ENCODE data around the gene ITPRIP.

The ITPRIP gene

DNA sequence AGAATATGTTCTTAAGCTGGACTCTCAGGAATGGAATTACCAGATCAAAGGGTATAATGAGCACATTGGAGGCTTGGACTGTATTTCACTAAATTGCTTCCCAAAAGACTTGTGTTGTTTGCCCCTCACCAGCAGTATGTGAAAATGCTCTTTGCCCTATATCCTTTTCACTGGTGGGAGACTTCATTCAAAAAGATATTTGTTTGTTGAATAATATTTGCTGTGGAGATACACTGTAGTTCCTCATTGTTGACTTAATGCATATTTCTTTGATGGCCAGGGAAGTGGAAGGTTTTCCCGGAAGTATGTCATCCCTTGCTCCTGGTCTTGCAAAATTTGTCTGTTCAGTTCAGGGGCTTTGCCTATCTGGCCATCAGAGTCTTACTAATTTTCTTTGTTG lies 49.9 kb downstream of the ITPRIP start:
- Histone ChIP-seq H2BK5ac (ENCODE audit: low read length) (no peak overlapping the region), H3K36me3 (replicated peaks in 1 of 2; ENCODE audit: control insufficient read depth in 2 of 2, insufficient read depth in 2 of 2, low read length in 2 of 2) (no peaks in the 10 kb centered on the region), H3K4ac (ENCODE audit: low read length) (no peak overlapping the region), H3K4me1 (ENCODE audit: control insufficient read depth in 2 of 2, insufficient read depth in 1 of 2, low read depth in 1 of 2, low read length in 2 of 2) (peaks cover 3 to 4% of the 10 kb centered on the region in 2 donors), H2BK12ac (ENCODE audit: low read length) (no peak overlapping the region), H3K4me3 (ENCODE audit: low read length in 2 of 2) (no peak overlapping the region), H3K4me2 (ENCODE audit: insufficient read depth, low read length, poor library complexity, severe bottlenecking) (no peak overlapping the region), H3K14ac (ENCODE audit: low read length) (no peak overlapping the region), H2AFZ (ENCODE audit: low read length) (no peak overlapping the region), H3K23ac (ENCODE audit: low read depth, low read length, poor library complexity) (no peak overlapping the region), H3K79me1 (ENCODE audit: low read depth, low read length) (no peaks in the 10 kb centered on the region), H4K91ac (ENCODE audit: low read depth, low read length, poor library complexity) (no peak overlapping the region), H4K8ac (ENCODE audit: low read depth, low read length) (no peak overlapping the region), H2BK120ac (ENCODE audit: low read depth, low read length) (no peak overlapping the region), H3K27me3 (ENCODE audit: control insufficient read depth in 3 of 3, insufficient read depth in 3 of 3, low read depth in 1 of 3, low read length in 3 of 3) (peaks cover 0 to 8% (median 0%) of the 10 kb centered on the region in 3 experiments), H3K9ac (ENCODE audit: low read depth, low read length, poor library complexity) (no peak overlapping the region), H2BK15ac (ENCODE audit: low read length) (no peak overlapping the region), H3K18ac (ENCODE audit: low read length) (no peak overlapping the region), H2AK5ac (ENCODE audit: low read depth, low read length) (no peak overlapping the region), H3K9me3 (replicated peaks in 1 of 2; ENCODE audit: control insufficient read depth in 2 of 2, insufficient read depth in 1 of 2, low read depth in 1 of 2, low read length in 2 of 2) (no peaks in the 10 kb centered on the region), H3K27ac (replicated peaks; ENCODE audit: low read length) (no peak overlapping the region)
- DNase-seq (ENCODE audit: low spot score) = no peak
- WGBS, 2 donors (ENCODE audit: extremely low coverage in 2 of 2, insufficient read length in 2 of 2, insufficient replicate concordance in 1 of 2) = no CpG with 5 or more reads among the region's 1 CpG

DNA sequence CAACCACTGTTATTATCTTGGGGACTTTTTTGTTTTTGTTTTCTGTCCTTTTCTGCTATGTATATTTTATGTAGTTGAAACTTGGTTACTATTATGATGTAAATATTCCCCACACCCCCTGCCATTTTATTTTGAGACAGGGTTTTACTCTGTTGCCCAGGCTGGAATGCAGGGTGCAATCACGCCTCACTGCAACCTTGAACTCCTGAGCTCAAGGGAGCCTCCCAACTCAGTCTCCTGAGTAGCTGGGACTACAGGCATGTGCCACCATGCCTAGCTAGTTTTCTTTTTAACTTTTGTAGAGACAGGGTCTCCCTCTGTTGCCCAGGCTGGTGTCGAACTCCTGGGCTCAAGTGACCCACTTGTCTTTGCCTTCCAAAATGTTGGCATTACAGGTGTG lies 51.3 kb downstream of the ITPRIP start:
- Histone ChIP-seq H2AK5ac (ENCODE audit: low read depth, low read length) (no peak overlapping the region), H3K79me1 (ENCODE audit: low read depth, low read length) (no peaks in the 10 kb centered on the region), H3K36me3 (replicated peaks in 1 of 2; ENCODE audit: control insufficient read depth in 2 of 2, insufficient read depth in 2 of 2, low read length in 2 of 2) (no peaks in the 10 kb centered on the region), H2BK5ac (ENCODE audit: low read length) (no peak overlapping the region), H2AFZ (ENCODE audit: low read length) (no peak overlapping the region), H3K9ac (ENCODE audit: low read depth, low read length, poor library complexity) (no peak overlapping the region), H2BK15ac (ENCODE audit: low read length) (no peak overlapping the region), H3K27ac (replicated peaks; ENCODE audit: low read length) (no peak overlapping the region), H3K4me1 (ENCODE audit: control insufficient read depth in 2 of 2, insufficient read depth in 1 of 2, low read depth in 1 of 2, low read length in 2 of 2) (peaks cover 2 to 4% of the 10 kb centered on the region in 2 donors), H3K27me3 (ENCODE audit: control insufficient read depth in 3 of 3, insufficient read depth in 3 of 3, low read depth in 1 of 3, low read length in 3 of 3) (peaks cover 0 to 8% (median 0%) of the 10 kb centered on the region in 3 experiments), H3K4me3 (ENCODE audit: low read length in 2 of 2) (no peak overlapping the region), H3K23ac (ENCODE audit: low read depth, low read length, poor library complexity) (no peak overlapping the region), H3K4me2 (ENCODE audit: insufficient read depth, low read length, poor library complexity, severe bottlenecking) (no peak overlapping the region), H2BK12ac (ENCODE audit: low read length) (no peak overlapping the region), H3K9me3 (replicated peaks in 1 of 2; ENCODE audit: control insufficient read depth in 2 of 2, insufficient read depth in 1 of 2, low read depth in 1 of 2, low read length in 2 of 2) (no peaks in the 10 kb centered on the region), H4K91ac (ENCODE audit: low read depth, low read length, poor library complexity) (no peak overlapping the region), H4K8ac (ENCODE audit: low read depth, low read length) (no peak overlapping the region), H2BK120ac (ENCODE audit: low read depth, low read length) (no peak overlapping the region), H3K4ac (ENCODE audit: low read length) (no peak overlapping the region), H3K14ac (ENCODE audit: low read length) (no peak overlapping the region), H3K18ac (ENCODE audit: low read length) (no peak overlapping the region)
- no CpG with 5 or more reads among the region's 2 CpGs for WGBS, 2 donors (ENCODE audit: extremely low coverage in 2 of 2, insufficient read length in 2 of 2, insufficient replicate concordance in 1 of 2)
- DNase-seq (ENCODE audit: low spot score) = no peak

DNA sequence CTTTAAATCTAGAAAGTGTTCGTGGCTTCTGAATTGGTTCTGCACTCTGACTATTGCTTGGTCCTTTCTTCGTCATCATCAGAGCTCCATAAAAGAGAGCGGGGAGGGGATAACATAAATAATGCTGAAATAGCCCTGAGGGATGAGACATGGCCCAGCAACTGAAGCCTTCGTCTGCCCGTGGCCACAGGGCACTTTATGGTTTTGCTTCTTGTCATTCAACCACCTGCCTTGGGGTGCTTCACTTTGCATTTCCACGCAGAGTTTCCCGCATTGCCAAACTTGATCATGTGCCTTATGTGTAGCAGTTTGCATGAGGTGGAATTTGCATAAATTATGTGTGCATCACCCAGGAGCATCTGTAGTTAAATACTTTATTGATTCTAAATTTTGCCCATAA lies 53.4 kb downstream of the ITPRIP start:
- H2AK5ac ChIP-seq (ENCODE audit: low read depth, low read length) = no peak overlapping the region
- no peak overlapping the region for H3K23ac ChIP-seq (ENCODE audit: low read depth, low read length, poor library complexity)
- no peak overlapping the region for H3K18ac ChIP-seq (ENCODE audit: low read length)
- H2AFZ ChIP-seq (ENCODE audit: low read length) = no peak overlapping the region
- H2BK15ac ChIP-seq (ENCODE audit: low read length) = no peak overlapping the region
- no peak overlapping the region for H3K14ac ChIP-seq (ENCODE audit: low read length)
- no peak overlapping the region for H3K9ac ChIP-seq (ENCODE audit: low read depth, low read length, poor library complexity)
- no peak overlapping the region for H3K27ac ChIP-seq (replicated peaks; ENCODE audit: low read length)
- peaks cover 0 to 6% (median 0%) of the 10 kb centered on the region in 3 experiments for H3K27me3 ChIP-seq (ENCODE audit: control insufficient read depth in 3 of 3, insufficient read depth in 3 of 3, low read depth in 1 of 3, low read length in 3 of 3)
- H3K4ac ChIP-seq (ENCODE audit: low read length) = no peak overlapping the region
- no CpG with 5 or more reads among the region's 7 CpGs for WGBS, 2 donors (ENCODE audit: extremely low coverage in 2 of 2, insufficient read length in 2 of 2, insufficient replicate concordance in 1 of 2)
- H3K36me3 ChIP-seq (replicated peaks in 1 of 2; ENCODE audit: control insufficient read depth in 2 of 2, insufficient read depth in 2 of 2, low read length in 2 of 2) = no peaks in the 10 kb centered on the region
- H3K4me3 ChIP-seq (ENCODE audit: low read length in 2 of 2) = no peak overlapping the region
- no peak for DNase-seq (ENCODE audit: low spot score)
- no peak overlapping the region for H4K91ac ChIP-seq (ENCODE audit: low read depth, low read length, poor library complexity)
- no peaks in the 10 kb centered on the region for H3K4me1 ChIP-seq (ENCODE audit: control insufficient read depth in 2 of 2, insufficient read depth in 1 of 2, low read depth in 1 of 2, low read length in 2 of 2)
- no peaks in the 10 kb centered on the region for H3K79me1 ChIP-seq (ENCODE audit: low read depth, low read length)
- H3K9me3 ChIP-seq (replicated peaks in 1 of 2; ENCODE audit: control insufficient read depth in 2 of 2, insufficient read depth in 1 of 2, low read depth in 1 of 2, low read length in 2 of 2) = no peaks in the 10 kb centered on the region
- H2BK12ac ChIP-seq (ENCODE audit: low read length) = no peak overlapping the region
- H2BK120ac ChIP-seq (ENCODE audit: low read depth, low read length) = no peak overlapping the region
- no peak overlapping the region for H3K4me2 ChIP-seq (ENCODE audit: insufficient read depth, low read length, poor library complexity, severe bottlenecking)
- no peak overlapping the region for H4K8ac ChIP-seq (ENCODE audit: low read depth, low read length)
- no peak overlapping the region for H2BK5ac ChIP-seq (ENCODE audit: low read length)

- Histone ChIP-seq H3K18ac (ENCODE audit: low read length) (no peak overlapping the region), H4K91ac (ENCODE audit: low read depth, low read length, poor library complexity) (no peak overlapping the region), H3K79me1 (ENCODE audit: low read depth, low read length) (no peaks in the 10 kb centered on the region), H3K14ac (ENCODE audit: low read length) (no peak overlapping the region), H3K9ac (ENCODE audit: low read depth, low read length, poor library complexity) (no peak overlapping the region), H3K9me3 (replicated peaks in 1 of 2; ENCODE audit: control insufficient read depth in 2 of 2, insufficient read depth in 1 of 2, low read depth in 1 of 2, low read length in 2 of 2) (no peaks in the 10 kb centered on the region), H3K4me3 (ENCODE audit: low read length in 2 of 2) (no peak overlapping the region), H2BK120ac (ENCODE audit: low read depth, low read length) (no peak overlapping the region), H3K4me2 (ENCODE audit: insufficient read depth, low read length, poor library complexity, severe bottlenecking) (no peak overlapping the region), H2BK5ac (ENCODE audit: low read length) (no peak overlapping the region), H3K4ac (ENCODE audit: low read length) (no peak overlapping the region), H3K27me3 (ENCODE audit: control insufficient read depth in 3 of 3, insufficient read depth in 3 of 3, low read depth in 1 of 3, low read length in 3 of 3) (no peaks in the 10 kb centered on the region), H3K27ac (replicated peaks; ENCODE audit: low read length) (no peak overlapping the region), H3K4me1 (ENCODE audit: control insufficient read depth in 2 of 2, insufficient read depth in 1 of 2, low read depth in 1 of 2, low read length in 2 of 2) (no peaks in the 10 kb centered on the region), H2AK5ac (ENCODE audit: low read depth, low read length) (no peak overlapping the region), H3K36me3 (replicated peaks in 1 of 2; ENCODE audit: control insufficient read depth in 2 of 2, insufficient read depth in 2 of 2, low read length in 2 of 2) (no peaks in the 10 kb centered on the region), H3K23ac (ENCODE audit: low read depth, low read length, poor library complexity) (no peak overlapping the region), H2AFZ (ENCODE audit: low read length) (no peak overlapping the region), H2BK12ac (ENCODE audit: low read length) (no peak overlapping the region), H4K8ac (ENCODE audit: low read depth, low read length) (no peak overlapping the region), H2BK15ac (ENCODE audit: low read length) (no peak overlapping the region)
- no CpG with 5 or more reads among the region's 3 CpGs for WGBS, 2 donors (ENCODE audit: extremely low coverage in 2 of 2, insufficient read length in 2 of 2, insufficient replicate concordance in 1 of 2)
- DNase-seq (ENCODE audit: low spot score) = no peak
Observed at GRCh38 chr10:104281694-104282093, 56.6 kb downstream of the ITPRIP start.
